Fibroblast of villous mesenchyme (primary cell): ENCODE data around the gene FANCM. TPM values are rescaled to one million over a fixed set of nuclear protein-coding genes. Genes with fewer than 3 reads are reported as not detected.
A peak's percentile ranks its signal among the peaks of the same experiment; 100 is the strongest.

Experiments used
- DNase-seq: peaks from one replicate; pipeline ENCODE4 v3.0.0-alpha.2; 2010; ENCODE audit warnings: low read depth
- H3K4me3 ChIP-seq: 2 replicates; pipeline ENCODE4 v1.5.1; 2011; ENCODE audit warnings: low read depth, mild to moderate bottlenecking, low read length
- CTCF ChIP-seq: IDR thresholded peaks from 2 replicates; pipeline ENCODE4 v1.5.1; 2012; ENCODE audit warnings: low read depth, mild to moderate bottlenecking, low read length; ENCODE audit not compliant: insufficient read depth
- total RNA-seq: library from RNA; depleted of rRNA; stranded (reverse); fragments of >200 nt; gene quantifications from 2 replicates; pipeline ENCODE4 v1.2.3, GENCODE V29; 2012

The FANCM gene
- total RNA-seq, 1 donor, result 10.8 TPM

DNA sequence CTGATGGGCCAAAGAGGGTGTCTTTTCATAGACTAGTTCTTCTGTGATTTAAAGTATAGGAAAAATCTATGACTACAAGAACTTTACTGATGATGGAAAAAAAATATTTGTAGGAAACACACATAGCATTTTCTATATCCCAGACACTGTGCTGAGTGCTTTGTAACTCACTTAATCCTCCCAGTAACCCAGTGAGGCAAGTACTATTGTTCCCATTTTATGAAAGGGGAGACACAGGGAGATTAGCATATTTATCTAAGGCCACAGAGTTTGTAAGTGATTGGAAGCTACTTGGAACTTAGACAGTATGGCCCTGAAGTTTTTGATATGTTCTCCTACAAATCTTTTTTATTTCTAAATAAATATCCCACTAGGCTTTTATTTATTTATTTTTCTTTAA is 31.9 kb upstream of the FANCM start:
- no peak for TF ChIP-seq CTCF
- no peak overlapping the region for H3K4me3 ChIP-seq
- no peak for DNase-seq

- DNase-seq, result no peak
- no peak for TF ChIP-seq CTCF
- H3K4me3 ChIP-seq, result no peak overlapping the region
Measured at GRCh38 chr14:45104561-45104960, 31.2 kb upstream of the FANCM start.

- H3K4me3 ChIP-seq, result no peak overlapping the region
- no peak for TF ChIP-seq CTCF
- peak; percentile 40 for DNase-seq
Measured at GRCh38 chr14:45112896-45113781, 22.6 kb upstream of the FANCM start.

DNA sequence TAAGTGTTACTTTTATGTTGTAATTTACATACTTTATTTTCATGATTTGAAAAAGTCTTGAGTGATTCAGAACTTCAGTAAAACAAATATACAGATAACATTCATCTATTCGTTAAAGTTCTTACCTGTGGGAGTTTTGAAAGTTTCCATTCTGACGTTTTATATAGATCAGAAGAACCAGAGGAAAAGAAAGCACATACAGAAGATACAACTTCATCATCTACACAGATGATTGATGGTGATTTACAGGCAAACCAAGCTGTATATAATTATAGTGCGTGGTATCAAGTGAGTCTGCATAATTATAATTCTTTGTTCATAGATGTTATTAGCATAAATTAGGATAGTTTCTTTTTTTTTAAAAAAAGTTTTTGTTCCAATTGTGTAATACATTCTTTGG is 21.4 kb upstream of the FANCM start:
- no peak overlapping the region for H3K4me3 ChIP-seq
- no peak for DNase-seq
- TF ChIP-seq CTCF, result no peak

DNA sequence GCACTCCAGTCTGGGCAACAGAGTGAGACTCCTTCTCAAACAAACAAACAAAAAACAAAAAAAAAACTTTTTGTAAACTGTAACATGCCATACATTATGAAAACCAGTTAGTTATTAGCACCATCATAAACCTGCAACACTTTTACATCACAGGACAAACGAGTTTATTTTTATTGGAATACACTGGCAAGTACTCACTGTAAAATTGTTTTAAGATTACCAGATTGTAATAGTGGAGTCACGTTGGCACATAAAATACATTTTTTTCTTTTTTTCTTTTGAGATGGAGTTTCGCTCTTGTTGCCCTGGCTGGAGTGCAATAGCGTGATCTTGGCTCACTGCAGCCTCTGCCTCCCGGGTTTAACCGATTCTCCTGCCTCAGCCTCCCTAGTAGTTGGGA is 17.1 kb upstream of the FANCM start:
- no peak for DNase-seq

GRCh38 chr14:45120096-45120495 is 15.6 kb upstream of the FANCM start:
- no peak for TF ChIP-seq CTCF
- H3K4me3 ChIP-seq, result no peak overlapping the region
- DNase-seq, result no peak

More for the DNA sequence above, 17.1 kb upstream of the FANCM start:
- no peak overlapping the region for H3K4me3 ChIP-seq
- no peak for TF ChIP-seq CTCF
